ENCODE measurements around the gene EIF2AK3. TPM values are rescaled to one million over a fixed set of nuclear protein-coding genes. Genes with fewer than 3 reads are reported as not detected.
A peak's percentile ranks its signal among the peaks of the same experiment; 100 is the strongest.
"Not testable (repeated sequence)": the region's sequence is repeated elsewhere in the genome, so short reads cannot be mapped to it uniquely, and the experiment has no call there.

Gene EIF2AK3
- polyA plus RNA-seq, 1 donor (not counting 4 experiments of a cell fraction or from before 2014, with no cell fraction given) = 10.9 TPM

GRCh38 chr2:88624477-88624876 lies 2.8 kb downstream of the EIF2AK3 start:
- peaks cover 59% of the 10 kb centered on the region for H3K79me2 ChIP-seq (ENCODE audit: control insufficient read depth, insufficient read depth, low read length)
- FAIRE-seq (no peak), DNase-seq (ENCODE audit: low read depth, low spot score) (no peak)
- H3K9ac ChIP-seq (ENCODE audit: control insufficient read depth, extremely low read depth, insufficient read depth, low read length) = peak overlapping the region; percentile 11
- no peaks in the 10 kb centered on the region for H3K27me3 ChIP-seq (ENCODE audit: control insufficient read depth, extremely low read depth, insufficient read depth, low read length)
- H3K9me1 ChIP-seq (ENCODE audit: control insufficient read depth, extremely low read depth, insufficient read depth, low read length) = no peaks in the 10 kb centered on the region
- no peaks in the 10 kb centered on the region for H3K9me3 ChIP-seq (ENCODE audit: control insufficient read depth, low read depth, low read length)
- no peak for TF ChIP-seq EZH2 (IDR thresholded peaks at IDR 0.05; ENCODE audit: low read length)
- TF ChIP-seq, protein P1, sequence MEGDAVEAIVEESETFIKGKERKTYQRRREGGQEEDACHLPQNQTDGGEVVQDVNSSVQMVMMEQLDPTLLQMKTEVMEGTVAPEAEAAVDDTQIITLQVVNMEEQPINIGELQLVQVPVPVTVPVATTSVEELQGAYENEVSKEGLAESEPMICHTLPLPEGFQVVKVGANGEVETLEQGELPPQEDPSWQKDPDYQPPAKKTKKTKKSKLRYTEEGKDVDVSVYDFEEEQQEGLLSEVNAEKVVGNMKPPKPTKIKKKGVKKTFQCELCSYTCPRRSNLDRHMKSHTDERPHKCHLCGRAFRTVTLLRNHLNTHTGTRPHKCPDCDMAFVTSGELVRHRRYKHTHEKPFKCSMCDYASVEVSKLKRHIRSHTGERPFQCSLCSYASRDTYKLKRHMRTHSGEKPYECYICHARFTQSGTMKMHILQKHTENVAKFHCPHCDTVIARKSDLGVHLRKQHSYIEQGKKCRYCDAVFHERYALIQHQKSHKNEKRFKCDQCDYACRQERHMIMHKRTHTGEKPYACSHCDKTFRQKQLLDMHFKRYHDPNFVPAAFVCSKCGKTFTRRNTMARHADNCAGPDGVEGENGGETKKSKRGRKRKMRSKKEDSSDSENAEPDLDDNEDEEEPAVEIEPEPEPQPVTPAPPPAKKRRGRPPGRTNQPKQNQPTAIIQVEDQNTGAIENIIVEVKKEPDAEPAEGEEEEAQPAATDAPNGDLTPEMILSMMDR (optimal IDR thresholded peaks at IDR 0.05 in 1 of 3, IDR thresholded peaks at IDR 0.05 in 1 of 3, conservative IDR thresholded peaks at IDR 0.05 in 1 of 3; ENCODE audit: extremely low read depth in 1 of 3, insufficient read depth in 2 of 3, low read length in 3 of 3) = no peak
- dilution Hi-C loops (cut with MboI; ENCODE audit: extremely low pct_ligation_motif_present, low sequenced_read_pairs) = no loop called here
- H3K27ac ChIP-seq (ENCODE audit: control insufficient read depth, insufficient read depth, low read length) = no peak overlapping the region
- peak overlapping the region in 2 of 3 experiments; percentile 48 to 71 for H3K4me3 ChIP-seq (ENCODE audit: control insufficient read depth in 2 of 3, extremely low read depth in 1 of 3, insufficient read depth in 2 of 3, low read depth in 1 of 3, low read length in 3 of 3)
- no peaks in the 10 kb centered on the region for H3K36me3 ChIP-seq (ENCODE audit: control insufficient read depth in 2 of 2, extremely low read depth in 1 of 2, insufficient read depth in 2 of 2, low read length in 2 of 2)
- peaks cover 22% of the 10 kb centered on the region for H3K4me1 ChIP-seq (ENCODE audit: control insufficient read depth, extremely low read depth, insufficient read depth, low read length)
- peak overlapping the region; percentile 74 for H3K4me2 ChIP-seq (ENCODE audit: control insufficient read depth, extremely low read depth, insufficient read depth, low read depth, low read length)
- peaks cover 3% of the 10 kb centered on the region for H4K20me1 ChIP-seq (ENCODE audit: control insufficient read depth, extremely low read depth, insufficient read depth, low read length)
- no peak overlapping the region for H2AFZ ChIP-seq (ENCODE audit: control insufficient read depth, low read length)

- not testable (repeated sequence) for FAIRE-seq
These were observed 3.3 kb downstream of the EIF2AK3 start for GRCh38 chr2:88623831-88624465.

GRCh38 chr2:88622307-88622706 lies 5.0 kb downstream of the EIF2AK3 start:
- peaks cover 22% of the 10 kb centered on the region for H3K4me1 ChIP-seq (ENCODE audit: control insufficient read depth, extremely low read depth, insufficient read depth, low read length)
- peaks cover 3% of the 10 kb centered on the region for H4K20me1 ChIP-seq (ENCODE audit: control insufficient read depth, extremely low read depth, insufficient read depth, low read length)
- H3K27ac ChIP-seq (ENCODE audit: control insufficient read depth, insufficient read depth, low read length) = no peak overlapping the region
- FAIRE-seq = no peak
- no peaks in the 10 kb centered on the region for H3K27me3 ChIP-seq (ENCODE audit: control insufficient read depth, extremely low read depth, insufficient read depth, low read length)
- peaks cover 73% of the 10 kb centered on the region for H3K79me2 ChIP-seq (ENCODE audit: control insufficient read depth, insufficient read depth, low read length)
- no peaks in the 10 kb centered on the region for H3K9me3 ChIP-seq (ENCODE audit: control insufficient read depth, low read depth, low read length)
- dilution Hi-C loops (cut with MboI; ENCODE audit: extremely low pct_ligation_motif_present, low sequenced_read_pairs) = no loop called here
- no peak overlapping the region for H3K9ac ChIP-seq (ENCODE audit: control insufficient read depth, extremely low read depth, insufficient read depth, low read length)
- H2AFZ ChIP-seq (ENCODE audit: control insufficient read depth, low read length) = no peak overlapping the region
- no peak overlapping the region for H3K4me3 ChIP-seq (ENCODE audit: control insufficient read depth in 2 of 3, extremely low read depth in 1 of 3, insufficient read depth in 2 of 3, low read depth in 1 of 3, low read length in 3 of 3)
- no peak for TF ChIP-seq EZH2 (IDR thresholded peaks at IDR 0.05; ENCODE audit: low read length)
- TF ChIP-seq, protein P1 (optimal IDR thresholded peaks at IDR 0.05 in 1 of 3, IDR thresholded peaks at IDR 0.05 in 1 of 3, conservative IDR thresholded peaks at IDR 0.05 in 1 of 3; ENCODE audit: extremely low read depth in 1 of 3, insufficient read depth in 2 of 3, low read length in 3 of 3) = no peak
- no peaks in the 10 kb centered on the region for H3K36me3 ChIP-seq (ENCODE audit: control insufficient read depth in 2 of 2, extremely low read depth in 1 of 2, insufficient read depth in 2 of 2, low read length in 2 of 2)
- DNase-seq (ENCODE audit: low read depth, low spot score) = no peak
- no peaks in the 10 kb centered on the region for H3K9me1 ChIP-seq (ENCODE audit: control insufficient read depth, extremely low read depth, insufficient read depth, low read length)
- no peak overlapping the region for H3K4me2 ChIP-seq (ENCODE audit: control insufficient read depth, extremely low read depth, insufficient read depth, low read depth, low read length)

More at GRCh38 chr2:88623831-88624465, 3.3 kb downstream of the EIF2AK3 start:
- DNase-seq (ENCODE audit: low read depth, low spot score); H3K27ac ChIP-seq (ENCODE audit: control insufficient read depth, insufficient read depth, low read length); H3K36me3 ChIP-seq (ENCODE audit: control insufficient read depth in 2 of 2, extremely low read depth in 1 of 2, insufficient read depth in 2 of 2, low read length in 2 of 2); H3K9me3 ChIP-seq (ENCODE audit: control insufficient read depth, low read depth, low read length); H2AFZ ChIP-seq (ENCODE audit: control insufficient read depth, low read length); dilution Hi-C loops (cut with MboI; ENCODE audit: extremely low pct_ligation_motif_present, low sequenced_read_pairs); H3K9ac ChIP-seq (ENCODE audit: control insufficient read depth, extremely low read depth, insufficient read depth, low read length); H3K9me1 ChIP-seq (ENCODE audit: control insufficient read depth, extremely low read depth, insufficient read depth, low read length); H4K20me1 ChIP-seq (ENCODE audit: control insufficient read depth, extremely low read depth, insufficient read depth, low read length); H3K4me3 ChIP-seq (ENCODE audit: control insufficient read depth in 2 of 3, extremely low read depth in 1 of 3, insufficient read depth in 2 of 3, low read depth in 1 of 3, low read length in 3 of 3); H3K27me3 ChIP-seq (ENCODE audit: control insufficient read depth, extremely low read depth, insufficient read depth, low read length): not testable (repeated sequence)
- Histone ChIP-seq H3K4me1 (ENCODE audit: control insufficient read depth, extremely low read depth, insufficient read depth, low read length) (peaks cover 22% of the 10 kb centered on the region), H3K79me2 (ENCODE audit: control insufficient read depth, insufficient read depth, low read length) (peaks cover 63% of the 10 kb centered on the region), H3K4me2 (ENCODE audit: control insufficient read depth, extremely low read depth, insufficient read depth, low read depth, low read length) (peak overlapping the region; percentile 74)
